ENCODE measurements around the gene STK25.

DNA sequence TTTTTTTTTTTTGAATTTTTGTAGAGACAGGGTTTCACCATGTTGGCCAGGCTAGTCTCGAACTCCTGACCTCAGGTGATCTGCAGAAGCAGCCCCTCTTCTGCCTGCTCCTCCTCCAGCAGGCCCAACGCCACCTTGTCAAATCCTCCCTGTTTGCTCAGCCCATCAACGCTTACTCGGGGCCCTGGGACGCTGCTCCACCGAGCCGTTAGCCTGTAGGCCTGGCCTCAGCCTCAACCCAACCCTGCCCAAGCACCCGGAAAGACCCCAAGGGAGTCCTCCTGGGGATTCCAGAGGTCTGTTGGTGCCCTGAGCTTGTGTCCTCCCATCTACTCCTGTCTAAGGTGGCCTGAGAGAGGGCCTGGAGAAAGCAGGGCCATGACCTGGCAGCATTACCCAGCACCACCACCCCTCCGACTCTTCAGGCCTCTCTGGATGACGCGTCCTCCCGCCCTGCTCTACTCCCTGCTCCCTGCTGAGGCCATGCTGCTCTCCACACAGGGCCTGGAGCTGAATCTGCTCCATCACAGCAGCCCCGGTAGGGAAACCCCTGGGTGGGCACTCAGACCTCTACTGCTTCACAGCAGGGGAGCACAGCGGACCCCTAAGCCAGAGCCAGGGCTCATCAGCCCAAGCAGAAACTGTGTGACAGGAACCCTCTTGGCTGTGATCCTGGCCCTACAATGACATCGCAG, 3.2 kb downstream of the STK25 start:
- TF ChIP-seq CTCF (IDR thresholded peaks at IDR 0.05; ENCODE audit: extremely low read depth in 1 of 2, insufficient read depth in 1 of 2, low read depth in 1 of 2, low read length in 2 of 2) (no peak), MAX (IDR thresholded peaks at IDR 0.05; ENCODE audit: insufficient read depth, insufficient read length) (no peak)
